Fibroblast of skin of back (primary cell): ENCODE results near the gene FAM234B.
"Not testable (repeated sequence)": the region's sequence is repeated elsewhere in the genome, so short reads cannot be mapped to it uniquely, and the experiment has no call there.

ENCODE experiments used
- DNase-seq: peaks from one replicate; pipeline ENCODE4 v3.0.0-alpha.2; 2013

The FAM234B gene

GRCh38 chr12:13066014-13066413, 21.8 kb downstream of the FAM234B start:
- DNase-seq = no peak

DNA sequence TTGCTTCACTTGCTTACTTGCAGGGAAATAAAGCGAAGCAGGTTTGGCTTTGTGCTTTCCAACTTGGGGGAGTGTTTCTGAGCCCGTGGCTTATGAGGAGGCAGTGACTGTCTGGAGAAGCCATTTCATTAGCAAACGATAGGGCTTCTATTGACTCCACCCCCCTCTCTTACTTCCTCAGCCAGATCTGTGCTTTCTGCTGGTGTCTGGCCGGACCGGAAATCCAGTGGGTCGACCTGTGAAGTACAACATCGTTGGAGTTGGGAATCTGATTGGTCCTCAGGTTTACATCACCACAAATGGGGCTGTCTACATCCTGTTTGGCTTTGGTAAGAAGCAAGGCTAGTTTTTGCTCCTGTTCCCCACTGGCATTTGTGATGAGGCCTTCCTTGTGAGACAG, 22.3 kb downstream of the FAM234B start:
- no peak for DNase-seq

DNA sequence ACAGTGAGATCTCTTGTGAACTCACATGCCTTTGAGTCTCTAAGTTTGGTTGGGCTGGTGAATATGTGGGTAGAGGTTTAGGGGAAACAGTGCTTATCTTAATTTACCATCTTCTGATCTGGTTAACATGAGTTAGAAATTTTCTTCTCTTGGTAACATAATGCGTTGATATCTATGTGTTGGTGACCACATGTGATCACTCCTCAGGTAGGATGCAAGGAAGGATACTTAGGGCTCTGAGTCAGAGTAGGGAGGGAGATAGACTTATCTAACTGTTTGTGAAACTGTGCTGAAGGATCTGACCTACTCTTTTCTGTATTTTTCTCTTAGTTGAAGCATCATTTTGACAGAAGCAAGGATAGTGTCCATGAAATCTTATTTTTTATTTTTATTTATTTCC, 23.1 kb downstream of the FAM234B start:
- DNase-seq = no peak

- no peak for DNase-seq
Observed at GRCh38 chr12:13069380-13069779, 25.2 kb downstream of the FAM234B start.

- DNase-seq = no peak
Observed at GRCh38 chr12:13071305-13072280, 27.4 kb downstream of the FAM234B start.

DNA sequence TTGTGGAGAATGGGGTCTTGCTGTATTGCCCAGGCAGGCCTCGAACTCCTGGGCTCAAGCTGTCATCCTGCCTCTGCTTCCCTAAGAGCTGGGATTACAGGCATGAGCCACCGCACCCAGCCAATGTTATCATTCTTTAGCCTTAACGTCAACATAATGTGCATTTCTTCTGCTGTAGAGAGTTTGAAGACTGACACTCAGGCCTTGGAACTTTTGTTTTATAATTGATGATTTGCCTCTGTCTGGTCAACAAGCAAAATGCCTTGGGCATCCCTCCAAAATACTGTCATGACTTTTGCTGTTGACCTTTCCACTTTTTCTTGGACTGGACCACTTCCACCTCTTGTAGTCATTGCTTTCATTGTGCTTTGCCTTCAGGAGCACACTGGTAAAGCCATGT, 29.0 kb downstream of the FAM234B start:
- no peak for DNase-seq

GRCh38 chr12:13074396-13075117, 30.4 kb downstream of the FAM234B start:
- peak; percentile 19 for DNase-seq

GRCh38 chr12:13075118-13075480, 30.9 kb downstream of the FAM234B start:
- peak; percentile 50 for DNase-seq

DNA sequence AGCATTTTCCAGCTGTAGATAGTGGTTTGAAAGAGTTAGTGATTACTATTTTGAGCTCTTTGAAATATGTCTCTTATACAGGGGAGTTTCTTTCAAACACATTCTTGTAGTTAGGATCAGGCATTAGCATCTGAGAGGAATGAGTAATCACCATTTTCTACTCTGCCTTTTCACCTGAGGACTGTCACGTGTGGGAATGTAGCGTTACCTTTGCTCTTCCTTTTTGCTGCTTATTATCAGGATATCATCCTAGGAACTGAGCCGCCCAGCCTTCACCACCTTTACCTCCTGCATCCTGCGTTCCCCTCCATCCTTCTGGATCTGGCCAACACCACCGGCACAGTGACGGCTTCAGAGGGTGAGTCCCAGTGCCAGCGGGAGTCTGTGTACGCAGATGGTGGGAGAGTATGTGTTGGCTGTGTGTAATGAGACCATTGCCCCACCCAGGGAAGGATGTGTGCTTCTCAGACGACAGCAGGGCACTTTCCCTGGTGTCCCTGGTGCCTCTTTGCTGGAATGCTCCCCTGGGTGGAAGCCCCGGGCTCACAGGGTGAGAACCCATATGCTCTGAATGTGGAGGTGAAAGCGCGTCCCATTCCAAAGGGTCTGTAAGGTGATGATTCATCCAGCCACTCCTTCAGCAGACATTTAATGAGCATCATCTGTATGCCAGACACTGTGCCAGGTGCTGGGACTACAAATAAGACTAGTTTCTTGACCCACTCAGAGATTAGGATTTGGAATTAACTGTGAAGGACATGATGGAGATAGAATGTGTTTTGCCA, 31.8 kb downstream of the FAM234B start:
- DNase-seq = no peak

DNA sequence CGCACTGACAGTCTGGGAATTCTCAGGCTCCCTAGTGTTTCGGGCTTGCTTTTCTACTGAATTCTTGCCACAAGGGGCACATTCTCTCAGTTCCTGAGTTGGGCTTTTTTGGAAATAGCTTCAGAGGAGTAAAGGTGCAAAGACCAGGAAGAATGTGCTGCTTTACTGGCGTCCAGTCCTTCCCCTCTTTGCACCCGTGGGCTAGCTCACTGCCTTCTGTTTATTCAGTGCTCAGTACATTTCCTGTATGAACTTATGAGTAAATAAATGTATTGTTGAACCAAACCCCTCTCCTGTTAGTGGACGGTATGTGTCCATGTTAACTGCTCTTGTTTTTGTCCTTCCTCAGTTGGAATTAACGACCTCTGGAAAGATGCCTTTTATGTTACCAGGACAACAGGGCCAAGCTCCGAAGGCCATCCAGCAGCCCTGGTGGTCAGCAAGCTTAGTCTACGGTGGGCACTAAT, 35.3 kb downstream of the FAM234B start:
- DNase-seq = no peak

GRCh38 chr12:13080266-13080665, 36.1 kb downstream of the FAM234B start:
- no peak for DNase-seq

DNA sequence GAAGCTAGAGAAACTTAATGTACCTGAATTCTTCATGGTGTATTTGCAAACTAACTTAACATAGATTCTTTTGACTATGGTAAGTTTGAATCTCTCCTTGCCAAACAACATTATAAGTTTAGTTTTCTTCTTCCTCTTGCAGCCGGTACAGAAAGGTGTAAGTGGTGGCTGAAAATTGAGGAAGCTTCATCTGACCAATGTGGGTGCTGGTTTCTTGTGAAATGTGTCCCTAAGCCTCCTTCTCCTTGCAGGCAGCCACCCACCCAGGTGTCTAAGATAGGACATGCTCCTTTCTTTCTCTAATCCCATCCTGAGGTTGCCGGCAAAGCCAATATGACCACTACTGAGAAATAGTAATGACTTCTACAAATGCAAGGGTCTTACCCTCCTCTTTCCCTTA, 38.7 kb downstream of the FAM234B start:
- no peak for DNase-seq

DNA sequence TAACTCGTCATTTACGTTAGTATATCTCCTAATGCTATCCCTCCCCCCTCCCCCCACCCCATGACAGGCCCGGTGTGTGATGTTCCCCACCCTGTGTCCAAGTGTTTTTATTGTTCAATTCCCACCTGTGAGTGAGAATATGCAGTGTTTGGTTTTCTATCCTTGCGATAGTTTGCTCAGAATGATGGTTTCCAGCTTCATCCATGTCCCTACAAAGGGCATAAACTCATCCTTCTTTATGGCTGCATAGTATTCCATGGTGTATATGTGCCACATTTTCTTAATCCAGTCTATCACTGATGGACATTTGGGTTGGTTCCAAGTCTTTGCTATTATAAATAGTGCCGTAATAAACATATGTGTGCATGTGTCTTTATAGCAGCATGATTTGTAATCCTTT, 39.5 kb downstream of the FAM234B start:
- DNase-seq = not testable (repeated sequence)

DNA sequence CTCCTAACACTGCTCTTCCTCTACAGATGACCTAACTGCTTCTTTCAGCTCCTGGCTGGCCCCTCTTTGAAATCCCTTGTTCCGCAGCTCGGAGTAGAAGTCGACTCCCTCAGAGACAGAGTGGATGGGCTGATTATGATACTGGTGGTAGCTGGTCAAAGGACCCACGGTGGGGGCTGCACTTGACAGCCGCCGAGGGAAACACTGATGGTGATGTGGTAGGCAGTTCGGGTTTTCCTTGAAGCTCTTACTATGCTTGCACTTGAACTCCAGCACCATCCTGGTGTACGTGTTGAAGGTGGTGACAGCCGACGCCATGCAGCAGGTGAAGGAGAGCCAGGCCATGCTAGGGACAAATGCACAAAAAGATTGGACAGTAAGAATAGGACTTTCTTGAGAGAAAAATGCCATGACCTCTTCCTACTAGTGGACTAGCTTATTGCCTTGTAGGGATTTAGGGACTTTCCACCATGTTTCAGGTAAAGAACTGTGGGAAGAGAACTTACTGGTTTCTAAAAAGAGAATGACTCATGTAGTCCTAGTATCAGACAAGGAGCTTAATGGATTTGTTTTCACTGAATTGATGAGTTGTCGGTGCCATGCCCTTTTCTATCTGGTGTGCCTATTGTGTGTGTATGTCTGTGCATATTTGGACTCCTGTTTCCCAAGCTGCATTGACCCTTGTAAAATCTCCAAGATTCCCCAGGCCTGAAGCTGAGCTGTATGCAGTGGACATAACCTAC, 40.9 kb downstream of the FAM234B start:
- no peak for DNase-seq

DNA sequence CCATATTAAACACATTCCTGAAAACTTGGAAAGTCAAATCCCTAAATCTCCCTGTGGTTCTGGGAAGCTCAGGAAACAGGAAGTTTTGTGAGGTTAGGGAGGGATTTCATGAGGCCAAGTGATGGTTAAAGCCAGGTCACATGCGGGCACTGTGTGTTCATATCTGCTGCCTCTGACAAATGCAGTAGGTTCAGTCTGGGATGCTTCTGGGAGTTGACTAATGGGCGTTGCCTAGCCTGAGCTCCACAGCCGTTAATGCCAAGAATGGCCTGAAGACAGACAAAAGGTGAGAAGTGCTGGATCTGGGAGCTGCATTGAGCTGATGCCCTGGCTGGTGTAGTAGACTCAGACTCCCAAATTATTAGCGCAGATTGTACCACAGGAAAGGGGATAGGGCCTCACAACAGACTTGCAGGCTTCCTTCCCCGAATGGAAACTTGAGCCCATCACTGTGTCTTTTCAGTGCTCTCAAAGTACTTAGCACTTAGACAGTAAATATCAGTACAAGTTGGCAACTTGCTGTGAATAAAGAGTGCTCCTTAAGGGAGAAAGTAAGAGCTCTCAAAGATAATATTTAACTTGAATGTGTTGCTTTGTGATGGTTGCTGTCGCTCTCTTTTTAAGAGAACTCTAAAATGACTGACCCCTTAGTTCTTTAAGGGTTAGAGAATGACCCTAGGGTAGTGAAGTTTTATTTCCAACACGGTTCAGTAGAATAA, 41.9 kb downstream of the FAM234B start:
- DNase-seq = peak; percentile 5

DNA sequence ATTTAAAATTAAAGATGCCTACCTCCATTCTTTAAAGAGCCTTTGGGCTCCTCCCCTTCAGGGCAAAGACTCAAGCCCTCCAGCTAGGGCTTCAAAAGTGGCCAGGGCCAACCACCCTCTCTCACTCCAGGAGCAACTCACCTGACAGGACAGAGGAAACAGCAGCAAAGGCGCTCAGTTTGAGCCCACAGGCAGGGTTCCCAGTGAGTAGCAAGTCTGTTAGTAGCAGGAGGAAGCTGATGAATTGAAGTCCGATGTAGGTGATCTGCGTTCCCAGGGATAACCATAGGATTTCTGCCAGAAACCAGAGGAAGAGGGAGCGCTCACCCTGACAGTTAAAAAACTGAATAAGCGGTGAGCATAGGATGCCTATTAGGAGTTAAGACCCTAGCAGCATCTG, 43.6 kb downstream of the FAM234B start:
- no peak for DNase-seq

- DNase-seq = no peak
Observed at GRCh38 chr12:13088496-13088895, 44.3 kb downstream of the FAM234B start.

DNA sequence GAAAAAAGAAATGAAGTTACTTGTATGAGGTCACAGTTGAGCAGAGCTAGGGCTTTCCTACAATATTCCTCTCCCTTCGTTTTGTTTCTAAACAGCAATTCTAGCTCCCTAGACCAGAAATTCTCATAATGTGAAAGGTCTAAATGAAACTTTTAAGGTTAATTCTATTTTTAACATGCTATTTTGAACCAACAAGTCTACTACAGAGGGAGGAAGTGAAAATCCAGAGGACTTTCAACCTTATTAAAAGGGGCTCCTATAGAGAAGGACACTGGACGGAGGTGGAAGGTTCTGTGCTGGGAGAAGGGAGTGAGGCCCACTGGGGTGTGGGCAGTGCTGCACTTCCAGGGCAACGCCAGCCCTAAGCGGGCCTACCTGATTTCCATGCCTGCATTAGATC, 45.9 kb downstream of the FAM234B start:
- DNase-seq = no peak

- DNase-seq = no peak
Observed at GRCh38 chr12:13091832-13092231, 47.7 kb downstream of the FAM234B start.

- peak; percentile 67 for DNase-seq
Observed at GRCh38 chr12:13093191-13093847, 49.1 kb downstream of the FAM234B start.

DNA sequence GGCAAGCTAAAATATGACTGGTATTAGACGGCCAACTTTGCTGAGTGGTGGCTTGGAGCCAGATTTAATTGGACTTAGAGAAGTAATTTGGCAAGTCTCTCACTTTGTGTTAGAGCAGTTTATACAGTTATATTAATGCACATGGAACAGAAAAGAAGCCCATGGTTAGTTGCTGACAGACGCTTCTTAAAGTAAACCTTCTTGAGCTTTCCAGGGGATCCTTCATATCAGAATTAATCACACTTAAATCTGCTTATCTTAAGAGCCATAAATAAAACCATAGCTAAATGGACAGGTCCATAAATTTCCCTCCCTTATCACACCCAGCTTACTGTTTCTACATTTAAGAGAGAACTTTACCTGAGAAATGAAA, 49.7 kb downstream of the FAM234B start:
- DNase-seq = no peak
